ENCODE data around the gene ZNF649. TPM values are rescaled to one million over a fixed set of nuclear protein-coding genes. Genes with fewer than 3 reads are reported as not detected.
"Not testable (repeated sequence)": the region's sequence is repeated elsewhere in the genome, so short reads cannot be mapped to it uniquely, and the experiment has no call there.

Gene ZNF649
- total RNA-seq, 1 donor from 2014 or later, result 13.6 TPM

- H3K4me3 Mint-ChIP-seq (ENCODE audit: unreplicated experiment), result no peak overlapping the region
- DNase-seq (ENCODE audit: extremely low spot score, unreplicated experiment), result no peak
- no peak overlapping the region for H3K27ac Mint-ChIP-seq (ENCODE audit: unreplicated experiment)
- H3K36me3 Mint-ChIP-seq (ENCODE audit: unreplicated experiment), result peaks cover 5% of the 10 kb centered on the region
- H3K9me3 Mint-ChIP-seq (ENCODE audit: unreplicated experiment), result peaks cover 42% of the 10 kb centered on the region
- TF ChIP-seq CTCF (IDR thresholded peaks at IDR 0.05), result no peak
- no peaks in the 10 kb centered on the region for H3K27me3 Mint-ChIP-seq (ENCODE audit: unreplicated experiment)
- H3K4me1 Mint-ChIP-seq (ENCODE audit: unreplicated experiment), result no peaks in the 10 kb centered on the region
Measured at GRCh38 chr19:51919606-51920005, 14.8 kb upstream of the ZNF649 start.

- no peak for TF ChIP-seq CTCF (IDR thresholded peaks at IDR 0.05)
- no peak overlapping the region for H3K4me3 Mint-ChIP-seq (ENCODE audit: unreplicated experiment)
- no peaks in the 10 kb centered on the region for H3K4me1 Mint-ChIP-seq (ENCODE audit: unreplicated experiment)
- H3K27me3 Mint-ChIP-seq (ENCODE audit: unreplicated experiment), result no peaks in the 10 kb centered on the region
- peaks cover 47% of the 10 kb centered on the region for H3K9me3 Mint-ChIP-seq (ENCODE audit: unreplicated experiment)
- H3K36me3 Mint-ChIP-seq (ENCODE audit: unreplicated experiment), result peaks cover 3% of the 10 kb centered on the region
- DNase-seq (ENCODE audit: extremely low spot score, unreplicated experiment), result no peak
- H3K27ac Mint-ChIP-seq (ENCODE audit: unreplicated experiment), result no peak overlapping the region
Measured at GRCh38 chr19:51916167-51916566, 11.3 kb upstream of the ZNF649 start.

GRCh38 chr19:51915324-51915867 lies 10.6 kb upstream of the ZNF649 start:
- H3K4me3 Mint-ChIP-seq (ENCODE audit: unreplicated experiment), result no peak overlapping the region
- no peaks in the 10 kb centered on the region for H3K4me1 Mint-ChIP-seq (ENCODE audit: unreplicated experiment)
- peaks cover 40% of the 10 kb centered on the region for H3K9me3 Mint-ChIP-seq (ENCODE audit: unreplicated experiment)
- H3K27ac Mint-ChIP-seq (ENCODE audit: unreplicated experiment), result no peak overlapping the region
- DNase-seq (ENCODE audit: extremely low spot score, unreplicated experiment), result no peak
- H3K36me3 Mint-ChIP-seq (ENCODE audit: unreplicated experiment), result peaks cover 3% of the 10 kb centered on the region
- H3K27me3 Mint-ChIP-seq (ENCODE audit: unreplicated experiment), result no peaks in the 10 kb centered on the region
- TF ChIP-seq CTCF (IDR thresholded peaks at IDR 0.05), result no peak

- not testable (repeated sequence) for H3K4me3 Mint-ChIP-seq (ENCODE audit: unreplicated experiment); H3K36me3 Mint-ChIP-seq (ENCODE audit: unreplicated experiment); H3K27ac Mint-ChIP-seq (ENCODE audit: unreplicated experiment); DNase-seq (ENCODE audit: extremely low spot score, unreplicated experiment); H3K27me3 Mint-ChIP-seq (ENCODE audit: unreplicated experiment)
- Mint-ChIP-seq H3K9me3 (ENCODE audit: unreplicated experiment) (peaks cover 46% of the 10 kb centered on the region), H3K4me1 (ENCODE audit: unreplicated experiment) (peaks cover 16% of the 10 kb centered on the region)
Measured at GRCh38 chr19:51907981-51908380, 3.2 kb upstream of the ZNF649 start.

GRCh38 chr19:51906108-51906507 lies 1.3 kb upstream of the ZNF649 start:
- not testable (repeated sequence) for DNase-seq (ENCODE audit: extremely low spot score, unreplicated experiment); H3K27me3 Mint-ChIP-seq (ENCODE audit: unreplicated experiment); H3K27ac Mint-ChIP-seq (ENCODE audit: unreplicated experiment); H3K4me3 Mint-ChIP-seq (ENCODE audit: unreplicated experiment)
- H3K36me3 Mint-ChIP-seq (ENCODE audit: unreplicated experiment), result peaks cover 12% of the 10 kb centered on the region
- H3K4me1 Mint-ChIP-seq (ENCODE audit: unreplicated experiment), result peaks cover 19% of the 10 kb centered on the region
- peaks cover 38% of the 10 kb centered on the region for H3K9me3 Mint-ChIP-seq (ENCODE audit: unreplicated experiment)

GRCh38 chr19:51905639-51906038 lies 822 bp upstream of the ZNF649 start:
- H3K27ac Mint-ChIP-seq (ENCODE audit: unreplicated experiment); DNase-seq (ENCODE audit: extremely low spot score, unreplicated experiment): not testable (repeated sequence)
- H3K36me3 Mint-ChIP-seq (ENCODE audit: unreplicated experiment), result peaks cover 12% of the 10 kb centered on the region

More at GRCh38 chr19:51905639-51906038, 822 bp upstream of the ZNF649 start:
- H3K27me3 Mint-ChIP-seq (ENCODE audit: unreplicated experiment); H3K4me3 Mint-ChIP-seq (ENCODE audit: unreplicated experiment): not testable (repeated sequence)
- H3K9me3 Mint-ChIP-seq (ENCODE audit: unreplicated experiment), result peaks cover 41% of the 10 kb centered on the region
- H3K4me1 Mint-ChIP-seq (ENCODE audit: unreplicated experiment), result peaks cover 19% of the 10 kb centered on the region

All from osteocyte (in vitro differentiated cells).